ENCODE measurements around the gene ZNF652.

DNA sequence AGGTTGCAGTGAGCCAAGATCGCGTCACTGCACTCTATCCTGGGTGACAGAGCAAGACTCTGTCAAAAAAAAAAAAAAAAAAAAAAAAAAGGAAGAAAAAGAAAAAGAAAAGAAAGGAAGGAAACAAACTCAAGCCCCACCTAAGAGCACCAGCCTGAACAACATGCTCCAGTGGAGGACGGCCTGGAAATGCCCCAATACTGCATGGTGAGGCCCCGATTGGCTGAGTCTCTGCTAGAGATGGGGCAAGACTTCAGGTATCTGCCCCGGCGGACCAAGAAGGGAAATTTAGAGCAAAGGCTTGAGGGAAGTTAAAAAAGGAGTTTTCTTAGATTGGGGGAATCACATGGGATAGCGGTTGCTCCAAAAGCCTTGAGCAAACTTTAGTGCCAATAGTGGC lies 10.4 kb upstream of the ZNF652 start:
- TF ChIP-seq ZNF384 (IDR thresholded peaks at IDR 0.05) (no peak), BHLHE40 (IDR thresholded peaks at IDR 0.05; ENCODE audit: borderline replicate concordance) (no peak), SP1 (IDR thresholded peaks at IDR 0.05) (no peak), HDGF (IDR thresholded peaks at IDR 0.05; ENCODE audit: borderline replicate concordance) (no peak), ELF4 (IDR thresholded peaks at IDR 0.05) (no peak), FOXM1 (IDR thresholded peaks at IDR 0.05; ENCODE audit: borderline replicate concordance) (no peak), PKNOX1 (IDR thresholded peaks at IDR 0.05) (no peak), NFRKB (IDR thresholded peaks at IDR 0.05) (no peak), FOXA1 (IDR thresholded peaks at IDR 0.05) (no peak), ARNT (IDR thresholded peaks at IDR 0.05) (no peak), SUZ12 (IDR thresholded peaks at IDR 0.05) (no peak)
